ENCODE data around the gene TMEM154. TPM values are rescaled to one million over a fixed set of nuclear protein-coding genes. Genes with fewer than 3 reads are reported as not detected.
A peak's percentile ranks its signal among the peaks of the same experiment; 100 is the strongest.

Gene TMEM154
- total RNA-seq, 4 donors from 2014 or later: 2.0 to 13.4 (median 3.3) TPM

DNA sequence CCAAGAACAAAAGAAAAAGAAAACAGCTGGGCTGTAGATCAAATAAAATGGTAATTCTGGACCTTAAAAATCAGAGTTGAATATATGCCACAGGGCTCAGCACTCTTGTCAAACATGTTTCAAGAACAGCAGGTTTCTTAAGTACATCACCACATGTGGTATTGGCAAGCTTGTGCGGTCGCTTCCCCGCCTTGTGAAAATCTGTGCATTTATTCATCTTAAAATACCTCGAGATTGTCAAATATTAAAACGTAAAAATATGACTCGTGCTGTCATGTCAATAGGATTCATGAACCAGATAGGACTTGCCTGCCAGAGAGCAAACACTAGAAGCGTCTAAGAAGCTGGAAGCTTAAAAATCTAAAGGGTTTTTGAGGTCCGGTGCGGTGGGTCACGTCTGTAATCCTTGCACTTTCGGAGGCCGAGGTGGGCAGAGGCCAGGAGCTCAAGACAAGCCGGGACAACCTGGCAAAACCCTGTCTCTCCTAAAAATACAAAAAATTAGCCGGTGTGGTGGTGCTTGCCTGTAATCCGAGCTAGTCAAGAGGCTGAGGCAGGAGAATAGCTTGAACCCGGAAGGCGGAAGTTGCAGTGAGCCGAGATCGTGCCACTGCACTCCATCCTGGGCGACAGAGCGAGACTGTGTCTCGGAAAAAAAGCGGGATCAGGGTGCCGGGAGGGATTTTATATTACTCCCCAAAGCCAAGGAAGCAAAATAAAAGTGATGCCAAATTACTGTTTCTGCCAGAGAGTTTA lies 40.2 kb upstream of the TMEM154 start:
- DNase-seq (ENCODE audit: low spot score) (no peak), ATAC-seq (ENCODE audit: low FRiP score) (no peak)
- TF ChIP-seq, protein P1, sequence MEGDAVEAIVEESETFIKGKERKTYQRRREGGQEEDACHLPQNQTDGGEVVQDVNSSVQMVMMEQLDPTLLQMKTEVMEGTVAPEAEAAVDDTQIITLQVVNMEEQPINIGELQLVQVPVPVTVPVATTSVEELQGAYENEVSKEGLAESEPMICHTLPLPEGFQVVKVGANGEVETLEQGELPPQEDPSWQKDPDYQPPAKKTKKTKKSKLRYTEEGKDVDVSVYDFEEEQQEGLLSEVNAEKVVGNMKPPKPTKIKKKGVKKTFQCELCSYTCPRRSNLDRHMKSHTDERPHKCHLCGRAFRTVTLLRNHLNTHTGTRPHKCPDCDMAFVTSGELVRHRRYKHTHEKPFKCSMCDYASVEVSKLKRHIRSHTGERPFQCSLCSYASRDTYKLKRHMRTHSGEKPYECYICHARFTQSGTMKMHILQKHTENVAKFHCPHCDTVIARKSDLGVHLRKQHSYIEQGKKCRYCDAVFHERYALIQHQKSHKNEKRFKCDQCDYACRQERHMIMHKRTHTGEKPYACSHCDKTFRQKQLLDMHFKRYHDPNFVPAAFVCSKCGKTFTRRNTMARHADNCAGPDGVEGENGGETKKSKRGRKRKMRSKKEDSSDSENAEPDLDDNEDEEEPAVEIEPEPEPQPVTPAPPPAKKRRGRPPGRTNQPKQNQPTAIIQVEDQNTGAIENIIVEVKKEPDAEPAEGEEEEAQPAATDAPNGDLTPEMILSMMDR (IDR thresholded peaks at IDR 0.05): no peak

DNA sequence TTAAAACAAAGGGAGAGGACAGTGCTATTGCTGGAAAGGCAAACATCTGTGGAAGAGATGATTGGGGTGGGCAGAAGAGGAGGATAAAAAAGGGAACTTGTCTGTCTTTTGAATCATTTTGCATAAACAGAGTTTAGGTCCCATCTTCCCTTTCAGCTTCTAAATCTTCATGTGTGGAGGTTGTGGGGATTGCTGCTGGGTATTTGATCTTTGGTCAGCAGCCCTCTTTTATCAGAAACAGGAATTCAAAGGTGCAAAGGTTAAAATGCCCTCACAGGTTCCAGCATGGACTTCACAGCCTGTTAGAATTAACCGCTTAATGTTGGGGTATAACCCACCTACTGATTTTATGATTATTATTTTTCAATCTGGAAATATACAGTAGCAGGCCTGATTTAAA lies 39.5 kb upstream of the TMEM154 start:
- TF ChIP-seq, protein P1 (IDR thresholded peaks at IDR 0.05): no peak
- DNase-seq (ENCODE audit: low spot score) (no peak), ATAC-seq (ENCODE audit: low FRiP score) (no peak)

DNA sequence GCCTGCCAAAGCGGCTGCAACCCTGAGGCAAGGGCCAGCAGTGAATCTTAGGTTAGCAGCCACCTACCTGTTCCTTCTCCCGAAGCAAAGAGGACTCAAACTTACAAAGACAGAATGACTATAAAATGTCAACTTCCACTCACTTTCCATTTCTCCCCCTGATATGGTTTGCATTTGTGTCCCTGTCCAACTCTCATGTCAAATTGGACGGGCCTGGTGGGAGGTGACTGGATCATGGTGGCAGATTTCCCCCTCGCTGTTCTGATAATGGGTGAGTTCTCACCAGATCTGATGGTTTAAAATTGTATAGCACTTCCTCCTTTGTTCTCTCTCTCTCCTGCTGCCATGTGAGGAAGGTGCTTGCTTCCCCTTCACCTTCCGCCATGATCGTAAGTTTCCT lies 35.3 kb upstream of the TMEM154 start:
- TF ChIP-seq, protein P1 (IDR thresholded peaks at IDR 0.05): no peak
- DNase-seq (ENCODE audit: low spot score): no peak
- ATAC-seq (ENCODE audit: low FRiP score): no peak

DNA sequence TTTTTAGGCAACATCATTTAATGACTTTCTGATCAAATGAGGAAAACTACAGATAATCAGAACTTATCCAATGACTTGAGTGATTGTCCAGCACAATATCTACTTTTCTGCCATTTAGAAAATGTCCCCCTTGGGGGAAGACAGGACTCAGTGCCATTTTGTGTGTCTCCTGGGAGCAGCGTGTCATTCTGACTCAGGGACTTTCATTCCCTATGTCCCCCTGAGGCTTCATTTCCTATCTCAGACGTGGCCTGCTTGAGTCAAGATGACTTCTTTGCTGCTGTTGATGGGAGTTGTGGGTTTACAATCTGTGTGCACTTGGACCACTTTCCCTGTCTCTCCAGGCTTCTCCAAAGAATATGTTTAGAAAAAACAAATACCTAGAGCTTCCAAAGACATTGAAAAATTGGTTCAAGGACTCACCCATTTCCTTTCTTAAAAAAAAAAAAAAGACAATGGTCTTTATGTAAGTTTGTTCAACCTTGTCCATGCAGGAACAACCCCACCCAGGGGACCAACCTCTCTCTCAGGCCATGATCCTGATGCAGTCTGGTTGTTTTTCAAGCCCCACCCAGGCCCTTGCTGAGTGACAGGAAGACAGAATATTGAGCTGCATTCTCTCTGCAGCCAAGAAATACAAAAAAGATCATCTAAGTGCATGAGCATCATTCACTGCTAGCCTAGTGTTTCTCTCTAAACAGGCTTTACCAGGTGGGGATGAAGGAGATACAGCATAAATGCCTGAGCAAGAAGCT lies 34.3 kb upstream of the TMEM154 start:
- ATAC-seq (ENCODE audit: low FRiP score): no peak
- TF ChIP-seq, protein P1 (IDR thresholded peaks at IDR 0.05): no peak
- DNase-seq (ENCODE audit: low spot score): no peak

GRCh38 chr4:152709675-152710438 lies 30.1 kb upstream of the TMEM154 start:
- ATAC-seq (ENCODE audit: low FRiP score) (peak; percentile 98), DNase-seq (ENCODE audit: low spot score) (no peak)

DNA sequence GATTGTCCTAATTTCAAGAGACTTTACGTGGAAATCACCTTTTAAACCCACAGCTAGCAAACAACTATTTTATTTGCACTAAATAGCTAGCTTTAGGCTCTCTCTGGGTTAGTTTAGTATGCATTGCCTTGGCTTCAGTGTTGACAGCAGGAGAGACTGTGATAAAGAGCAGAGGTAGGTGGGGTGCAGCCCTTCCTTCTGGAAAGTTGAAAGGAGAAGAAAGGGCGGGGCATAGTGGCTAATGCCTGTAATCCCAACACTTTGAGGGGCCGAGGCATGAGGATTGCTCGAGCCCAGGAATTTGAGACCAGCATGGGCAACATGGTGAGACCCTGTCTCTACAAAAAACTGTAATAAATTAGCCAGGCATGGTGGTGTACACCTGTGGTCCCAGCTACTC lies 29.0 kb upstream of the TMEM154 start:
- ATAC-seq (ENCODE audit: low FRiP score) (no peak), DNase-seq (ENCODE audit: low spot score) (no peak)
- TF ChIP-seq, protein P1 (IDR thresholded peaks at IDR 0.05): no peak

More at GRCh38 chr4:152709675-152710438, 30.1 kb upstream of the TMEM154 start:
- TF ChIP-seq, protein P1 (IDR thresholded peaks at IDR 0.05): no peak

All from omental fat pad (tissue), 4 donors.